Right atrium auricular region (tissue), 2 donors: ENCODE measurements around the gene TUB. TPM values are rescaled to one million over a fixed set of nuclear protein-coding genes. Genes with fewer than 3 reads are reported as not detected.

Experiments used
- DNase-seq: peaks from one replicate; pipeline ENCODE4 v3.0.0-alpha.2; 2019; ENCODE audit warnings: low spot score
- H3K27ac ChIP-seq, 2 donors: fragments of 200-600 bp; sonication (generic); 1 replicate in 1 of 2; 2 replicates in 1 of 2; pipeline ENCODE4 v1.5.1; 2016 to 2019
- H3K27me3 ChIP-seq, 2 donors: fragments of 200-600 bp; sonication (generic); one replicate each; pipeline versions ENCODE4 v1.5.1 to v1.6.0; 2017 to 2019
- H3K36me3 ChIP-seq: fragments of 200-600 bp; sonication (generic); one replicate; pipeline ENCODE4 v1.5.1; 2016
- H3K4me1 ChIP-seq, 2 donors: fragments of 200-600 bp; sonication (generic); one replicate each; pipeline versions ENCODE4 v1.5.1 to v1.6.0; 2017 to 2019
- H3K4me3 ChIP-seq, 2 donors: fragments of 200-600 bp; sonication (generic); 1 replicate in 1 of 2; 2 replicates in 1 of 2; pipeline ENCODE4 v1.5.1; 2017 to 2019; ENCODE audit warnings: mild to moderate bottlenecking in 1 of 2, moderate library complexity in 1 of 2
- H3K9me3 ChIP-seq, 2 donors: fragments of 200-600 bp; sonication (generic); one replicate each; pipeline ENCODE4 v1.5.1; 2019
- CTCF ChIP-seq, 2 donors: fragments of 200-600 bp; sonication (generic); IDR thresholded peaks; one replicate each; pipeline ENCODE4 v1.5.1; 2019; ENCODE audit warnings: antibody characterized with exemption in 2 of 2
- total RNA-seq, 2 donors: library from RNA; depleted of rRNA; stranded (reverse); fragments of >200 nt; gene quantifications; one replicate each; pipeline ENCODE4 v1.1.0, GENCODE V29; 2016

Gene TUB
- total RNA-seq, 2 donors from 2014 or later: 11.3 to 22.9 TPM

- H3K4me1 ChIP-seq: no peaks in the 10 kb centered on the region
- TF ChIP-seq CTCF (IDR thresholded peaks at IDR 0.05): no peak
- no peak overlapping the region for H3K4me3 ChIP-seq
- H3K27me3 ChIP-seq: no peaks in the 10 kb centered on the region
- H3K36me3 ChIP-seq: no peaks in the 10 kb centered on the region
- no peaks in the 10 kb centered on the region for H3K9me3 ChIP-seq
- no peak for DNase-seq
- no peak overlapping the region for H3K27ac ChIP-seq
Observed at GRCh38 chr11:8126649-8127289, 45.8 kb downstream of the TUB start.

- TF ChIP-seq CTCF (IDR thresholded peaks at IDR 0.05): no peak
Observed at GRCh38 chr11:8127447-8127846, 46.4 kb downstream of the TUB start.

GRCh38 chr11:8138526-8138925 lies 57.5 kb downstream of the TUB start:
- no peak for TF ChIP-seq CTCF (IDR thresholded peaks at IDR 0.05)
- no peak for DNase-seq
- H3K27me3 ChIP-seq: no peaks in the 10 kb centered on the region
- H3K9me3 ChIP-seq: no peaks in the 10 kb centered on the region
- H3K4me3 ChIP-seq: no peak overlapping the region
- H3K36me3 ChIP-seq: no peaks in the 10 kb centered on the region
- no peak overlapping the region for H3K27ac ChIP-seq
- no peaks in the 10 kb centered on the region for H3K4me1 ChIP-seq

More at GRCh38 chr11:8127447-8127846, 46.4 kb downstream of the TUB start:
- Histone ChIP-seq H3K36me3 (no peaks in the 10 kb centered on the region), H3K4me3 (no peak overlapping the region), H3K4me1 (no peaks in the 10 kb centered on the region), H3K9me3 (no peaks in the 10 kb centered on the region), H3K27me3 (no peaks in the 10 kb centered on the region), H3K27ac (no peak overlapping the region)
- no peak for DNase-seq

GRCh38 chr11:8149726-8150125 lies 68.7 kb downstream of the TUB start:
- H3K27me3 ChIP-seq: no peaks in the 10 kb centered on the region

More at GRCh38 chr11:8149726-8150125, 68.7 kb downstream of the TUB start:
- DNase-seq: no peak
- Histone ChIP-seq H3K4me1 (no peaks in the 10 kb centered on the region), H3K36me3 (no peaks in the 10 kb centered on the region), H3K9me3 (no peaks in the 10 kb centered on the region), H3K4me3 (no peak overlapping the region), H3K27ac (no peak overlapping the region)
- TF ChIP-seq CTCF (IDR thresholded peaks at IDR 0.05): no peak

Other genes with a start within 250 kb of the TUB start
- gene OR10A6, start 149.9 kb upstream of the TUB start, total RNA-seq: not detected
- gene OR10A3, start 139.5 kb upstream of the TUB start, total RNA-seq: not detected
- not detected for gene NLRP10, start 115.8 kb upstream of the TUB start, total RNA-seq
- 100 to 1,000 TPM; 114 to 169 TPM for gene EIF3F, start 93.9 kb upstream of the TUB start, total RNA-seq
- gene RIC3, start 87.8 kb downstream of the TUB start, total RNA-seq: 1 to 10 TPM; 7.9 to 8.5 TPM
- not detected for gene LMO1, start 182.7 kb downstream of the TUB start, total RNA-seq